CD4-positive, alpha-beta T cell treated with Interleukin-1 beta for 1 hour (primary cell): ENCODE data around the gene PGGT1B.

Experiments used
- DNase-seq, 2 donors: peaks; one replicate each; pipeline ENCODE4 v3.0.0-alpha.2; 2020 to 2022

The PGGT1B gene

GRCh38 chr5:115262321-115263077 is at the start of gene PGGT1B:
Gene PGGT1B, minus strand, starts transcription at chr5:115262877. Its CDS starts 26 bp downstream, at chr5:115262851.
- peak; percentile 69 to 73 for DNase-seq

- peak in 1 of 2 donors; percentile 54 for DNase-seq
These were observed 47.2 kb upstream of the PGGT1B start for GRCh38 chr5:115309751-115310370.

GRCh38 chr5:115308815-115309214 is 46.1 kb upstream of the PGGT1B start:
- DNase-seq, result no peak

- DNase-seq, result no peak
These were observed 43.4 kb upstream of the PGGT1B start for GRCh38 chr5:115306011-115306536.

GRCh38 chr5:115304496-115304895 is 41.8 kb upstream of the PGGT1B start:
- no peak for DNase-seq

- no peak for DNase-seq
These were observed 36.1 kb upstream of the PGGT1B start for GRCh38 chr5:115298811-115299210.

- no peak for DNase-seq
These were observed 34.4 kb upstream of the PGGT1B start for GRCh38 chr5:115297031-115297430.

GRCh38 chr5:115296124-115297022 is 33.7 kb upstream of the PGGT1B start, which contains the start of gene CCDC112:
Gene CCDC112, minus strand, starts transcription at chr5:115296654. Its CDS starts 111 bp downstream, at chr5:115296543.
- DNase-seq, result peak; percentile 77 to 80

- DNase-seq, result no peak
These were observed 33.1 kb upstream of the PGGT1B start for GRCh38 chr5:115295777-115296123.

- DNase-seq, result no peak
These were observed 28.7 kb upstream of the PGGT1B start for GRCh38 chr5:115291397-115291796.

GRCh38 chr5:115289104-115289503 is 26.4 kb upstream of the PGGT1B start:
- no peak for DNase-seq

GRCh38 chr5:115284021-115284420 is 21.3 kb upstream of the PGGT1B start:
- DNase-seq, result no peak

GRCh38 chr5:115282131-115282530 is 19.5 kb upstream of the PGGT1B start:
- DNase-seq, result no peak

GRCh38 chr5:115274584-115274983 is 11.9 kb upstream of the PGGT1B start:
- no peak for DNase-seq

GRCh38 chr5:115272297-115272958 is 9.8 kb upstream of the PGGT1B start:
- DNase-seq, result no peak

- no peak for DNase-seq
These were observed 8.8 kb upstream of the PGGT1B start for GRCh38 chr5:115271295-115272050.

GRCh38 chr5:115267617-115268016 is 4.9 kb upstream of the PGGT1B start:
- DNase-seq, result no peak

- DNase-seq, result no peak
These were observed 2.5 kb upstream of the PGGT1B start for GRCh38 chr5:115265220-115265619.

- no peak for DNase-seq
These were observed 2.1 kb upstream of the PGGT1B start for GRCh38 chr5:115264786-115265185.

GRCh38 chr5:115263078-115263380 is 352 bp upstream of the PGGT1B start:
- no peak for DNase-seq

- DNase-seq, result no peak
These were observed 711 bp downstream of the PGGT1B start for GRCh38 chr5:115262011-115262320.

GRCh38 chr5:115260248-115260647 is 2.4 kb downstream of the PGGT1B start:
- no peak for DNase-seq
